Pancreas (tissue), 10 donors: ENCODE measurements around the gene NUAK1. TPM values are rescaled to one million over a fixed set of nuclear protein-coding genes. Genes with fewer than 3 reads are reported as not detected.

Source experiments
- ATAC-seq, 4 donors: fragments of 200-7000 bp; cut with Tn5 transposase; one replicate each; pipeline versions ENCODE4 v1.8.0 to v1.9.1; 2020; ENCODE audit warnings: mild to moderate bottlenecking in 4 of 4, moderate library complexity in 4 of 4
- DNase-seq, 6 donors: peaks; one replicate each; pipeline ENCODE4 v3.0.0-alpha.2; 2020
- FAIRE-seq: peaks from 2 replicates; lab custom pipeline; 2012; peaks lifted over from hg19 to GRCh38; lab: Jason Lieb, UNC
- H3K27ac ChIP-seq, 4 donors: fragments of 200-600 bp; sonication (generic); 1 replicate in 3 of 4; 2 replicates in 1 of 4; pipeline versions ENCODE4 v1.5.0 to v1.8.0; 2020
- H3K27me3 ChIP-seq, 4 donors: fragments of 200-600 bp; one replicate each; pipeline ENCODE4 v1.8.0; 2021
- H3K36me3 ChIP-seq, 3 donors: fragments of 200-600 bp; sonication (generic) in 1 of 3; one replicate each; pipeline versions ENCODE4 v1.5.0 to v1.8.0; 2020 to 2021
- H3K4me1 ChIP-seq, 3 donors: fragments of 200-600 bp; one replicate each; pipeline ENCODE4 v1.8.0; 2021
- H3K4me3 ChIP-seq, 4 donors: fragments of 200-600 bp; sonication (generic) in 2 of 4; one replicate each; pipeline versions ENCODE4 v1.5.0 to v1.8.0; 2020 to 2021
- H3K9me3 ChIP-seq, 4 donors: fragments of 200-600 bp; one replicate each; pipeline ENCODE4 v1.8.0; 2021
- WGBS, 2 donors: extraction: QIAGEN DNeasy Blood & Tissue Kit; methylation state at CpG; one replicate each; pipeline ENCODE4 v1.1.7; 2013; 5-methylcytosine and 5-hydroxymethylcytosine counted together
- intact Hi-C, 3 donors: fragments of 100-400 bp; cut with DNase I; formaldehyde crosslinking; loops; one replicate each; pipeline versions ENCODE4 v1.11.1 to v1.14.2; 2022
- polyA plus RNA-seq, 2 donors: library from polyadenylated mRNA; stranded (reverse); fragments of 200-250 nt; gene quantifications; one replicate each; pipeline ENCODE4 v1.2.3, GENCODE V29; 2013
- total RNA-seq, 6 donors: library from RNA; stranded (reverse); fragmentation: NEBNext Ultra II Directional in 4 of 6; extraction: Animal tissue kit (Norgen Biotek cat#: 25700) in 4 of 6; gene quantifications; one replicate each; pipeline versions ENCODE4 v1.2.1 to v1.2.4, GENCODE V29; 2021 to 2023
- TF ChIP-seq, protein P1 (sequence below), 4 donors: fragments of 200-600 bp; sonication (generic) in 3 of 4; IDR thresholded peaks; one replicate each; pipeline versions ENCODE4 v1.5.0 to v1.8.0; 2021; ENCODE audit warnings: antibody characterized with exemption in 4 of 4
- donor health status: healthy with polysubstance abuse.
- donor health status: DM: no; HTN: no; CAD: no; lungs with moderate emphysema.
- donor health status: DM: no; HTN: no; CAD: no.
- donor health status: control.
- donor health status: control.
- donor health status: Bipolar disorder and iron deficiency.
- donor health status: DM: yes; HTN: yes; CAD: no.
- donor health status: DM: no; HTN: no; CAD: no.
- donor health status: DM: no; HTN: no; CAD: no.
- donor health status: DM: yes; HTN: yes; CAD: no.

NUAK1 gene
- total and polyA plus RNA-seq, 8 donors = 1.6 to 6.5 (median 2.6) TPM

DNA sequence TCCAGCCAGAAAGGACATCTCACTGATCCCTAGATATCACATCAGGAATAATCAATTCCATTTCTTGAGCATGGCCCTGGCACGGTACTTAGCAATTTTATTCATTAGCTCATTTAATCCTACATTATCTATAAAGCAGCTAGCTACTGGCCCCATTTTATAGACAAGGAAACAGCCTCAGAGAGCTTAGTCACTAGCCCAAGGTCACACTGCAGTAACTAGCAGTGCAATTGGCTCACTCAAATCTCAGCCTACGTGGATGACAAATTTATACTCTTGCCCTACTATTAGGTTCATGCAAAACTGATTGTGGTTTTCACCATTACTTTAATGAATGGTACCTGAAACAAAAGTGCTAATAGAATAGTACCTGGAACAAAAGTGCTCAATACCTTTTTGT is 41.7 kb downstream of the NUAK1 start:
- DNase-seq (no peak), ATAC-seq (peak; percentile 46 to 86 (median 75)), FAIRE-seq (no peak)
- 38 to 43% methylated on average over 2 of the region's 2 CpGs for WGBS, 2 donors
- H3K27me3 ChIP-seq = no peaks in the 10 kb centered on the region
- peaks cover 0 to 14% (median 7%) of the 10 kb centered on the region in 3 donors for H3K4me1 ChIP-seq
- intact Hi-C loops = no loop called here
- H3K4me3 ChIP-seq = no peak overlapping the region
- no peaks in the 10 kb centered on the region for H3K9me3 ChIP-seq
- H3K36me3 ChIP-seq = no peaks in the 10 kb centered on the region
- TF ChIP-seq, protein P1, sequence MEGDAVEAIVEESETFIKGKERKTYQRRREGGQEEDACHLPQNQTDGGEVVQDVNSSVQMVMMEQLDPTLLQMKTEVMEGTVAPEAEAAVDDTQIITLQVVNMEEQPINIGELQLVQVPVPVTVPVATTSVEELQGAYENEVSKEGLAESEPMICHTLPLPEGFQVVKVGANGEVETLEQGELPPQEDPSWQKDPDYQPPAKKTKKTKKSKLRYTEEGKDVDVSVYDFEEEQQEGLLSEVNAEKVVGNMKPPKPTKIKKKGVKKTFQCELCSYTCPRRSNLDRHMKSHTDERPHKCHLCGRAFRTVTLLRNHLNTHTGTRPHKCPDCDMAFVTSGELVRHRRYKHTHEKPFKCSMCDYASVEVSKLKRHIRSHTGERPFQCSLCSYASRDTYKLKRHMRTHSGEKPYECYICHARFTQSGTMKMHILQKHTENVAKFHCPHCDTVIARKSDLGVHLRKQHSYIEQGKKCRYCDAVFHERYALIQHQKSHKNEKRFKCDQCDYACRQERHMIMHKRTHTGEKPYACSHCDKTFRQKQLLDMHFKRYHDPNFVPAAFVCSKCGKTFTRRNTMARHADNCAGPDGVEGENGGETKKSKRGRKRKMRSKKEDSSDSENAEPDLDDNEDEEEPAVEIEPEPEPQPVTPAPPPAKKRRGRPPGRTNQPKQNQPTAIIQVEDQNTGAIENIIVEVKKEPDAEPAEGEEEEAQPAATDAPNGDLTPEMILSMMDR (IDR thresholded peaks at IDR 0.05) = no peak
- H3K27ac ChIP-seq = no peak overlapping the region

DNA sequence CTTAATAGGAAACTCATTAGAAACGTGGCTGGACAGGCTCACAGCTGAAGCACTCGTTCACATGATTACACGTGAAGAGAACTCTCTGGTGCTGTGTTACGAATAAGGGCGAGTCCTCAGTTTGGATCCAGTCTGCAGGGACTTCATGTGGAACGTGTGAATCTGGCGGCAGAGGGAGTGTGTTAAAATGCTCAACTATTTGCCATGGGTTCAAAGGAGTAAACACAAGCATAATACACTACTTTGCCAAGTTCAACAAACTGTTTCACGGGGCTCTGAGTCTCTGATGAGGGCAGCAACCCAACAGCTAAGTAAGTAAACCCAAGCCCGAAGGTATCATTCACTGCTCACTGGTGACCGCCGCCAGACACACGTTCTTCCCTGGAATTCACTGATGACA is 42.4 kb downstream of the NUAK1 start:
- FAIRE-seq (no peak), DNase-seq (no peak), ATAC-seq (peak; percentile 35 to 75 (median 71))
- Histone ChIP-seq H3K9me3 (no peaks in the 10 kb centered on the region), H3K27me3 (no peaks in the 10 kb centered on the region), H3K4me3 (no peak overlapping the region), H3K4me1 (peaks cover 0 to 14% (median 7%) of the 10 kb centered on the region in 3 donors), H3K27ac (no peak overlapping the region), H3K36me3 (no peaks in the 10 kb centered on the region)
- intact Hi-C loops = no loop called here
- WGBS, 2 donors = 26 to 44% methylated on average over 12 of the region's 12 CpGs
- TF ChIP-seq, protein P1 (IDR thresholded peaks at IDR 0.05) = no peak

DNA sequence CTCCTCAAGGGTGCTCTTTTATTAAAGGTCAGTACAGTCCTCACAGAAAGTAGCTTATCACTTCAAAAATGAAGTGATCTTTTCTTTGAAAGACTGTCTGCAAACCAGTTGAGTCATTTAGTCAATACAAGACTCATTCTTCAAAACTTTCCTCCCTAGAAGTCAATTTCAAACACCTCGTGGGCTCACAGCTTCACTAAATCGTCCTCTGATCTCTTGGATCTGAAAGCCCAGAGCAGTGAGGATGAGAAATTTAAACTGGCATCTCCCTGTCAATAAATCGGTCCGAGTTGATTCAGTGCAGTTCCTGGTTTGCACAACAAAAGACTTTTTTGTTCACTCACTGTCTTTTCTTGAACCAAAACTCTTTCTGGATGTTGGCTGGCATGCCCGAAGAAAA is 44.5 kb downstream of the NUAK1 start:
- no peak for FAIRE-seq
- Histone ChIP-seq H3K36me3 (no peaks in the 10 kb centered on the region), H3K4me3 (no peak overlapping the region), H3K27me3 (no peaks in the 10 kb centered on the region), H3K4me1 (peaks cover 0 to 14% (median 7%) of the 10 kb centered on the region in 3 donors), H3K9me3 (no peaks in the 10 kb centered on the region), H3K27ac (no peak overlapping the region)
- TF ChIP-seq, protein P1 (IDR thresholded peaks at IDR 0.05) = no peak
- DNase-seq = no peak
- WGBS, 2 donors = 51 to 54% methylated on average over 5 of the region's 5 CpGs
- intact Hi-C loops = no loop called here
- no peak for ATAC-seq

DNA sequence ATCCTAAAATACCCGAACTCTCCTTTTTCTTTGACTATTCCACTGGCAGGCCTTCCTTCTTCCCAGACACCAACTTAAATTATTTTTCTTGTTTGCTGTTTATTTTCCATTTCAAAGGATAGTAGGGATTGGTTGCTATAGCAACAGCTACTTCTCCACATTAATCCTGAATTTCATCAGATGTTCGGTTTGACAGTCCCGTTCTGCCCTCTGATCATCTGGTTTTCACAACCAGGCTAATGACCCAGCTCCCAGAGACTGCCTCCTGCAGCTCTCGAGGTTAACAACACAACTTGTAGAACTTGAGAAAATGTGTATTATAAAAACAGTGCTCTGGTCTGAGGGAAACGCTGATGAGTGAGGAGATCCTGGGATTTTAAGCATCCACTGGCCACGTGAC is 45.5 kb downstream of the NUAK1 start:
- no peak for ATAC-seq

DNA sequence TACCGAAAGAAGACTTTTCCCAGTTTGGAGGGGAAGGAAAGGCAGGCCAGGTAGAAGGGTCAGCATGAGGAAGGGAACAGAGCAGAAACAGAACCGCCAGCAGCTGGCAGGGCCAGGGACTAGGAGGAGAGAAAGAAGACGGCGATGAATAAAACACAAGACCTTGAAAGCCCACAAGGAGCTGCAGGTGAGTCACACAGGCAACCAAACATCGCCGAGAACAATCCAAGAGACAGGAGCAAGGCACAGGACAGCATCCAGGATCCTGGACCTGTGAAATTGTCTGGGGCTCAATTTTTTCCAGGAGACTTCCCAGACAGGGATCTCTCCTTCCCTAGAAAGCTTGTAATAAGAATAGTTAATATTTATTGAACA is 47.3 kb downstream of the NUAK1 start:
- peak overlapping the region in 2 of 4 donors; percentile 34 to 52 for H3K27ac ChIP-seq

More for the DNA sequence above, 45.5 kb downstream of the NUAK1 start:
- intact Hi-C loops = no loop called here
- no peak overlapping the region for H3K27ac ChIP-seq
- H3K9me3 ChIP-seq = no peaks in the 10 kb centered on the region
- peaks cover 0 to 14% (median 7%) of the 10 kb centered on the region in 3 donors for H3K4me1 ChIP-seq
- no peak overlapping the region for H3K4me3 ChIP-seq
- no peak for FAIRE-seq
- no peak for DNase-seq
- H3K27me3 ChIP-seq = no peaks in the 10 kb centered on the region
- WGBS, 2 donors = 85 to 88% methylated on average over 6 of the region's 6 CpGs
- TF ChIP-seq, protein P1 (IDR thresholded peaks at IDR 0.05) = no peak
- no peaks in the 10 kb centered on the region for H3K36me3 ChIP-seq

More for the DNA sequence above, 47.3 kb downstream of the NUAK1 start:
- TF ChIP-seq, protein P1 (IDR thresholded peaks at IDR 0.05) = no peak
- no peak for ATAC-seq
- H3K4me1 ChIP-seq = peaks cover 0 to 6% (median 0%) of the 10 kb centered on the region in 3 donors
- no peaks in the 10 kb centered on the region for H3K9me3 ChIP-seq
- no peak overlapping the region for H3K4me3 ChIP-seq
- 86 to 90% methylated on average over 4 to 6 of the region's 6 CpGs for WGBS, 2 donors
- H3K36me3 ChIP-seq = no peaks in the 10 kb centered on the region
- DNase-seq = no peak
- FAIRE-seq = no peak
- intact Hi-C loops = no loop called here
- no peaks in the 10 kb centered on the region for H3K27me3 ChIP-seq
